ENCODE measurements around the gene CPNE4.
"Not testable (repeated sequence)": the region's sequence is repeated elsewhere in the genome, so short reads cannot be mapped to it uniquely, and the experiment has no call there.

The CPNE4 gene

GRCh38 chr3:131976448-131976847 is 58.4 kb downstream of the CPNE4 start:
- TF ChIP-seq, protein P1, sequence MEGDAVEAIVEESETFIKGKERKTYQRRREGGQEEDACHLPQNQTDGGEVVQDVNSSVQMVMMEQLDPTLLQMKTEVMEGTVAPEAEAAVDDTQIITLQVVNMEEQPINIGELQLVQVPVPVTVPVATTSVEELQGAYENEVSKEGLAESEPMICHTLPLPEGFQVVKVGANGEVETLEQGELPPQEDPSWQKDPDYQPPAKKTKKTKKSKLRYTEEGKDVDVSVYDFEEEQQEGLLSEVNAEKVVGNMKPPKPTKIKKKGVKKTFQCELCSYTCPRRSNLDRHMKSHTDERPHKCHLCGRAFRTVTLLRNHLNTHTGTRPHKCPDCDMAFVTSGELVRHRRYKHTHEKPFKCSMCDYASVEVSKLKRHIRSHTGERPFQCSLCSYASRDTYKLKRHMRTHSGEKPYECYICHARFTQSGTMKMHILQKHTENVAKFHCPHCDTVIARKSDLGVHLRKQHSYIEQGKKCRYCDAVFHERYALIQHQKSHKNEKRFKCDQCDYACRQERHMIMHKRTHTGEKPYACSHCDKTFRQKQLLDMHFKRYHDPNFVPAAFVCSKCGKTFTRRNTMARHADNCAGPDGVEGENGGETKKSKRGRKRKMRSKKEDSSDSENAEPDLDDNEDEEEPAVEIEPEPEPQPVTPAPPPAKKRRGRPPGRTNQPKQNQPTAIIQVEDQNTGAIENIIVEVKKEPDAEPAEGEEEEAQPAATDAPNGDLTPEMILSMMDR (IDR thresholded peaks at IDR 0.05; ENCODE audit: borderline replicate concordance, control extremely low read depth, extremely low read depth, insufficient read depth, missing control alignments) = no peak
- in situ Hi-C loops (cut with MboI; ENCODE audit: low sequenced_read_pairs, unreplicated experiment) = no loop called here
- no peak for DNase-seq (ENCODE audit: low spot score)

- no peak for DNase-seq (ENCODE audit: low spot score)
- in situ Hi-C loops (cut with MboI; ENCODE audit: low sequenced_read_pairs, unreplicated experiment) = no loop called here
- TF ChIP-seq, protein P1 (IDR thresholded peaks at IDR 0.05; ENCODE audit: borderline replicate concordance, control extremely low read depth, extremely low read depth, insufficient read depth, missing control alignments) = no peak
These were observed 59.8 kb downstream of the CPNE4 start for GRCh38 chr3:131975047-131975446.

- TF ChIP-seq, protein P1 (IDR thresholded peaks at IDR 0.05; ENCODE audit: borderline replicate concordance, control extremely low read depth, extremely low read depth, insufficient read depth, missing control alignments) = no peak
- in situ Hi-C loops (cut with MboI; ENCODE audit: low sequenced_read_pairs, unreplicated experiment) = no loop called here
- DNase-seq (ENCODE audit: low spot score) = no peak
These were observed 61.1 kb downstream of the CPNE4 start for GRCh38 chr3:131973731-131974130.

GRCh38 chr3:131972550-131972949 is 62.3 kb downstream of the CPNE4 start:
- DNase-seq (ENCODE audit: low spot score) = no peak
- TF ChIP-seq, protein P1 (IDR thresholded peaks at IDR 0.05; ENCODE audit: borderline replicate concordance, control extremely low read depth, extremely low read depth, insufficient read depth, missing control alignments) = no peak

GRCh38 chr3:131972091-131972490 is 62.7 kb downstream of the CPNE4 start:
- no peak for DNase-seq (ENCODE audit: low spot score)
- in situ Hi-C loops (cut with MboI; ENCODE audit: low sequenced_read_pairs, unreplicated experiment) = no loop called here
- TF ChIP-seq, protein P1 (IDR thresholded peaks at IDR 0.05; ENCODE audit: borderline replicate concordance, control extremely low read depth, extremely low read depth, insufficient read depth, missing control alignments) = no peak

More at GRCh38 chr3:131972550-131972949, 62.3 kb downstream of the CPNE4 start:
- in situ Hi-C loops (cut with MboI; ENCODE audit: low sequenced_read_pairs, unreplicated experiment) = no loop called here

GRCh38 chr3:131963442-131963841 is 71.4 kb downstream of the CPNE4 start:
- in situ Hi-C loops (cut with MboI; ENCODE audit: low sequenced_read_pairs, unreplicated experiment); DNase-seq (ENCODE audit: low spot score): not testable (repeated sequence)

DNA sequence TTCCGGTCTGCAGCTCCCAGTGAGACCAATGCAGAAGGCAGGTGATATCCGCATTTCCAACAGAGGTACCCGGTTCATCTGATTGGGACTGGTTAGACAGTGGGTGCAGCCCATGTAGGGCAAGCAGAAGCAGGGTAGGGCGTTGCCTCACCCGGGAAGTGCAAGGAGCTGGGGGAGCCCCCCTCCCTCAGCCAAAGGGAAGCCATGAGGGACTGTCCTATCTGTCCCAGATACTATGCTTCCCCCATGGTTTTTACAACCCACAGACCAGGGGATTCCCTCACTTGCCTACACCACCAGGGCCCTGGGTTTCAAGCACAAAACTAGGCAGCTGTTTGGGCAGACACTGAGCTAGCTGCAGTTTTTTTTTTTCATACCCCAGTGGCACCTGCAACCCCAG is 71.8 kb downstream of the CPNE4 start:
- no peak for DNase-seq (ENCODE audit: low spot score)
- TF ChIP-seq, protein P1 (IDR thresholded peaks at IDR 0.05; ENCODE audit: borderline replicate concordance, control extremely low read depth, extremely low read depth, insufficient read depth, missing control alignments) = no peak
- in situ Hi-C loops (cut with MboI; ENCODE audit: low sequenced_read_pairs, unreplicated experiment) = no loop called here

Measured in GM13976 (cell line).